NCI-H524 treated with DMSO at 0.1 percent for 48 hours (cell line): ENCODE results near the gene ITM2C.

Source experiments
- DNase-seq: peaks from one replicate; lab custom pipeline; 2025; lab: John Stamatoyannopoulos, UW

ITM2C gene

DNA sequence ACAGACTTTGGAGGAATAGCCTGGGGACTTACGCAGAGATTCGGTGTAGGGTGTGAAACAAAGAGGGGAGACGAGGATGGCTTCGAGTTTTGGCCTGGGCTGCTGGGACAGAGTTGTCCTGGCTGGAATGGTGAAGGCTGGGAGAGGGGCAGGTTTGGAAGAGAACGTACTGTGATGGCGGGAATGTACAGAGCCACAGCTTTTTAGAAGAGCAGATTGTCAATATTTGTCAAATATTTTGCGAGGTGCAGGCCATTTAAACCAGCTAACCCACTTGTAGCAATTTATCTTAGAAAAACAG lies 14.4 kb upstream of the ITM2C start:
- no peak for DNase-seq

DNA sequence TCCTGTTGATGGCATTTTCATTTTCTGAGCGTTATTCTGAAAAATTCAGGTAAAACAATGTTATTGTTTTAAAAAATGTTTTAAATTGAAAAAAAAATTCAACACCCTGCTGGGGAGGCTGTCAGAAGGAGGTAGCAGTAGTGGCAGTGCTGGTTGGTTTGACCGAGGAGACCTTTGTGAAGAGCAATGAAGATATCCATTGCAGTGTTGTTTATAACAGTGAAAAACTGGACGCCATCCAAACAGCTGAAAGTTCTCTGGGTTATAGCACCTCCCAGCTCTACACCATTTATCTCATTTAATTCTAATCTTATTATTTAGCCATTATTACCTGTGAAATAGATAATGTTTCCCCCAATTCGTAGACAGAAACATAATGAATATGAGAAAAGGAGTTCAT lies 12.6 kb upstream of the ITM2C start:
- DNase-seq, result no peak

DNA sequence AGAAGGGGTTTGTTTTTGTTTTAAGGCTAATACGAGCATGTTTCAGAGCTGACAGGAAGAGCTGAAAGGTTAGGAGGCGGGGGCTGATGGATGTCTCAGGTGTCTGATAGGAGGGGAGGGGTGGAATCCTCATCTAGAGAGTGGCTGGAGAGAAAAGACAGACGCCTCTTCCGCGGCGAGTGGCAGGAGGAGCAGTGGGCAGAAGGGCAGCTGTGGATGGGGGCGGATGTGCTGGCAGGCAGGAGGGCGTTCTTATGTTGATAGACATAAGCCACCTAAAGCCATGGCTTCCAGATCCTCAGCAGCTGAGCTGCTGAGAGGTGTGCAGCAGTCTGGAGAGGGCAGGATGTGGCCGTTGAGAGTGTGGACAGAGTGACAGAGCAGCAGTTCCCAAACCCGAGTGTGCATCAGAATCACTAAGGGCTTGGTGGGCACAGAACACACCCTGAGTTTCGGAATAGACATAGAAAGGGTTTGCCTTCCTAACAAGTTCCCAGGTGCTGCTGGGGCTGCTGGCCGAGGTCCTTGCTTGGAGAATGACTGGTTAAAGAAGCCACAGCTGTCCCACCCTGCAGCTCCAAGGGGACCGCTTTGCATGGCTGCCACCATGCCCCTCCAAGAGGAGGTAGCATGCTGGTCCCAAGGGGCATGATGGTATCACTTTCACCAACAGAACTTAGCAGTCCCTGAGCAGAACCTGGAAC lies 3.0 kb upstream of the ITM2C start:
- DNase-seq, result peak; percentile 18

DNA sequence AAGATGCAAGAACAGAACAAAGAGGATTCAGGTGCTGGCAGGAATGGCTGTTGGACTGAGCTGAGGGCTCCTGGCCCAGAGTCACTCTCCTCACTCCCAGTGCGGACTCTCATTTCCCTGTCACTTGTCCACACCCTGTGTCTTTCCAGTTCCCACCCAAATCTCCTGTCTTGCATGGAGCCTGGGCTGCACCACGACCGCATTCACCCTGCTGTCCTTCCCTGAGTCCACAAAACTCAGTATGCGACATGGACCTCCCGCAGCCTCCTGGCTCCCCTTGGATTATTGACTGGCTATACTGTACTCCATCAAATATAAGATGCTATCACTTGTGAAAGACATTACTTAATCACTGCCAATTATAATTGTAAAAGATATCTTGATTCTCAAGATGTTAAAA lies 2.5 kb upstream of the ITM2C start:
- DNase-seq, result no peak

DNA sequence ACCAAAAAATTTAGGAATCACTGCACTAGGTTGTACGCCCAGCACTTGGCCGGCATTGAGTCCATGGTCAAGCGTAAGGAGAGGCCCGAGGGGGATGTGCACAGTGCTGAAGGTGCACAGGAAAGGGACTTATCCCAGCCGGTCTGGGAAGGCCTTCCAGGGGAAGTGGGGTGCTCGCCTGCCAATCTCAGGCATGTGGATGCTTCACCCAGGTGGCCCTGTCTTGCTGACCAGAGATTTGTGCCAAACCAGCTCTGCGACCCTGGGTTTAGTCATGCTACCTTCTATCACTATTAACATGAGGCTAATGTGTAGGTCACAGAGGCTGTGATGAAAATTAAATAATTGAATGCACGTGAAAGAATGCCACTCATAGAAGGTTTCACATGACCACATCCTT lies 1.7 kb upstream of the ITM2C start:
- DNase-seq, result no peak

DNA sequence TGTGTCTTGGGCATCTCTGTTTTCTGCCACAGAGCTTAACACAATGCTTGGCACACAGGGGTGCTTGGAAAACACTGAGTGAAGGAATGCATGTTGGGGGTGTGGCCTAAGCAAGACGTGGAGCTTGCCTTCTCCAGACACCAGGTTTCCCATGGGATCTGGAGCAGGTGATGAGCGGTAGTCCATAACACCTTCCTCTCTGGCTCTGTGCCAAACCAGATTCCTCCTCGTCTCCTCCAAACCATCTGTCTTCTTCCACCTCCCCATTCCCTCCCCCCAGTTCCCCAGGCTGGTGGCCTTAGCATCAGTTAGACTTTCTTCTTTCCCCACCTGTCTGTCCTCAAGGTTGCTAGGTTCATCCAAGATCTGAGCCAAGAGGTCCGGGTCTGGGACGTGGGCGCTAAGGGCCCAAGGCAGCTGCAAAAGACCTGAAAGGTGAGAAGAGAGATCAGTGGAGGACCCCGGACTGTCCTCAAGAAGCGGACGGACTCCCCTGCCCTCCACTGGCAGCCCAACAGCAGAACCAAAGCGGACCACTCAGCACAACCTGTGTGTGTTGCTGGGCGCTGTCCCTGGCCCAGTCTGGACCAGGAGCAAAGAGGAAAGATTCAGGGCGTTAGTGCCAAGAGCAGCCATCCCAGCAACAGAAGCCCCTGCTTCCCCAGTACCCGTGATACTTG lies 1.2 kb upstream of the ITM2C start:
- no peak for DNase-seq

DNA sequence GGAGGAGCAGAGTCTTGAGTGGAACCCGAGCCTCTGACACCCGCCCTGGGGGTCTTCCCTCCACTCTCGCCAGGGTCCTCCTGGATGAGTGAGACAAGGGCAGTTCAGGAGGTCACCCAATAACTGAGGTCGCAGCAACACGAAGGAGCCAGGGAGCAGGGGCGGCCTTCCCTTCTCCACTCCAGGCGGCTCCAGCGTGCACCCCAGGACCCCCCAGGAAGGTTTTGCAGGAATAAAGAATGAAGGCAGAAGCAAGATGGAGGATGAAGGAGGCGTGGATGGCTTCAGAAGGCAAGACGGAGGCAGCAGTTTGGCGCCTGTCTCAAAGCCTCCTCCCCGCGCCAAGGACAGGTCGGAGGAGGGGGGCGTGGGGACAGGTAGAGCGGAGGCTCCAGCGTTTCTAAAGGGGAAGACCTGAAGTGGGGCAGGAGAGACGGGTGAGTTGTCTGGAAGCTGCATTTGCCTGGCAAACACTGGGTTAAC lies 579 bp upstream of the ITM2C start:
- no peak for DNase-seq

DNA sequence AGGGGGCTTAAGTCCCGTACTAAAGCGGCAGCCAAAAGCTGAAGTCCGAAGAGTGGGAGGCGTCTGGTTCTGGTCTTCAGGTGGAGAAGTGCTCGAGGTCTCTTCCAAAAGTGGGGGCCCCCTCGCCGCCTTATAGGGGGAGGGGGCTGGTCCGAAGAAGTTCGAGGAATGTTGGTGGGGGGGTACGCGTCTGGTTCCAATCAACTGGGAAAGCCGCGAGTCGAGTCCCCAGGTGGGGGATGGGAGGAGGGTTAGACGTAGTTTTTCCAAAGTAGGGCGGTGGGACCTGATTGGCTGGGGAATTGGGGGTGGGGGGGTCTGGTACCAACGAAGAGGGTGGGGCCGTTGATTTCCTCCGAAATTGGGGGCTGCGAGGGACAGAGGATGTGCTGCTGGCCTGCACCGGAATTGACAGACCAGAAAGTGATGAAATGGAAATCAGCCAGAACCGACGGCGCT lies 594 bp downstream of the ITM2C start:
- DNase-seq, result no peak

DNA sequence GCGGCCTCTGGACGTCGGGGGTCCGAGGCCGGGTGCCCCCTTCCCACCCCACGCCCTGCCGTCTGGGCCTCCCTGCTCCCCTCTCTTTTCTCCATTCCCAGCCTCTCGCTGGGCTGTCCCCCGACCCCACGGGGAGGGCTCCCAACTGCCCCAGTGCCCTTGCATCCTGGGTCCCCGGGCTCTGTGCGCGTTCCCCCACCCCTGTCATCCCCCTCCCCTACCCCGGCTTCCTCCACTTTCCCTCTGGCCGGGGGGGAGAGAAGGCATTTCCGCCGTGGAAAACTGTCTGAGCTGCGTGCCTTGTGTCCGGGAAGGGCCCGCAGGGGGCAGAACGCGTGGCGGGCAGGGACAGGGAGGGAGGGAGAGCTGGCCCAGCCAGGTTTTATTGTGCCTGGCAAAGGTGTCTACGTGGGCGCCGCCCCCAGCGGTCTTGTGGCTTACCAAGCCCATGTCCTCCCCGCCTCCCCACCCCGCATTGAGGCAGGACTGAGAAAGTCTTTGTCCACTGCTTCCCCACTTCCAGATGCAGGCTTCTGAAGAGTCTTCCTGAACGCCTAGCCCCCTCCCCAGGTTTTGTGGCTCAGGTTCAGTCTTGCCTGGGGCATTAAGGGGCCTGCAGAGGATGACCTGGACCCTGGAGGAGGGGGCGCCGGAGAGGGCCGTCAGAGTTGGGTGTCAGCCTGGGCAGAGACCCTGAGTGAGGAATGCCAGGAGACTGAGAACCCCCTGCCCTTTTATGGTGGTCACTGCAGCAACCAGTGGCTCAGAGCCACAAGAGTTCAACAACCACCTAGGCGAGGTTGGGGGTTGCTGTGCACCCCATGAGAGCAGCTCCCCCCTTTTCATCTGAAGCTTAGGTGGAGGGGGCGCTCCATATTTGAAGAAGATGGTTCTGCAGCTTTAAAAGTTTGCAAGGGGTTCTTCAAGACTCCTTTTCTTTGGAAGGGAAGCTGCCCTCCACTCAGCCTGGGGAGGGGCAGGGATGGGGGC lies 1.3 kb downstream of the ITM2C start:
- no peak for DNase-seq

DNA sequence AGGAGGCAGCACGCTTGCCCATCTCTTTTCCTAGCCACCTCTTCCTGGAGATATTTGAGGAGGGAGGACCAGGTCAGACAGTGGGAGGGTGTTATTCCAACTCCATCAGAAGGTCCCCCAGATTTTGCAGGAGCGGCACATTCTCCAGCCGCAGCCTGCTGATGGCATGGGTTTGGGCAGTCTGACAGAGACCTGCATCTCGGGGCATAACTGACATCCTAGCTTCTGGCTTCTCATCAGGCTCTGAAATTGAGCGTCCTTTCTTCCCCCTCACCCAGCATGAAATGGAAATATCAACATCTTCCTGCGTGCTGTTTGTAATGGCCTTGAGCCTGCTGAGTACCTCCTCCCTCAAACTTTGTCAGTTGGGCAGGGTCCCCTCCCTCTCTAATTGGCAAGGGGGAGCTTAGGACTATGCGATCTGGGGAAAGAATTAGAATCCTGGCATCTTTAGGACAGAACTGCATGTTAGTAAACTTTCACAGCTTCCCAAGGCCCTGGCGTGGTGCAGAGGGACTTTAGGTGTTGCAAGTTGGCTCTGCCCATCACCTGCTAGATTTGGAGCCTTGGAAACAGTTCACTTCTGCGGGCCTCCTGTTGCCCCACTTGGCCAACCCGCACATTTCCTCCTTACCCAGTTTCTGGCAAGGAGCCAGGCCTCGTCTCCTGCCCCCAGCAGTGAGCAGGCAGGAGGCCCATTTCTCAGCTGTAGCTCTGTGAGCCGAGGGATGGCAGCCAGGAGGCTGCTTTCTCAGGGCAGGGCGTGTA lies 2.2 kb downstream of the ITM2C start:
- no peak for DNase-seq

DNA sequence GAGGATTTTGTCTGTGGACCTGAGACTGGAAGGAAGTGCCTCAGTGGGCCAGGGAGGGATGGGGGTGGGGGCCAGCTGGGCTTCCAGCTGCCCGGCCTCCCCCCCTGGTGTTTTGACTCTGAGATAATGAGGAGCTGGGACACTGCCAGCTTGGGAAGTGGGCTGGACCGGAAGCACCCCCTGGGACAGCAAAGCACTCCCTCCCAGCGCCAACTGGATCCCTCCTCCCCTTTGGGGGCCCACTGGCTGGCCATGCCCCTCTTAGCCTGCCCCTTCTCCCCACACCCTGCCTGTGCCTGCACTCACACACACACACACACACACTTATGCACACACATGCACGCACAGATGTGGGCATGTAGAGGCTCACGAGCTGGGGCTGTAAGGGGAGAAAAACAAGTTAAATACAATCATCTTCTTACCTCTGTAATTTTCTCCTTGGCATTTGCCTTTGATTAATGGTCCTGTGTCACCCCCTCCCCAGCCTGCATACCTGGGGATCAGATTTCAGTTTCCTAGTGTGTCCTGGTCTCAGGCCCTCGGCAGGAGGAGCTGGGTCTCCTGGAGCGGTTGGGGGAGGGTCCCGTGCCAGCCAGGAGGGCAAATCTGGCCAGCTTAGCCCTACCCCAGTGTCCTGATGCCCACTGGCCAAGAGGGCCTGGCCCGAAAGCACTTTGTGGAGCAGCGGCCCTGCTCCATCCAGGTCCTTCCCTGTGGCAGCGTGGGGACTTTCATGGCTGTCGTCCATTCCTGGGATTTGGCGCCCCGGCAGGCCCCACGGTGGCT lies 3.6 kb downstream of the ITM2C start:
- no peak for DNase-seq

DNA sequence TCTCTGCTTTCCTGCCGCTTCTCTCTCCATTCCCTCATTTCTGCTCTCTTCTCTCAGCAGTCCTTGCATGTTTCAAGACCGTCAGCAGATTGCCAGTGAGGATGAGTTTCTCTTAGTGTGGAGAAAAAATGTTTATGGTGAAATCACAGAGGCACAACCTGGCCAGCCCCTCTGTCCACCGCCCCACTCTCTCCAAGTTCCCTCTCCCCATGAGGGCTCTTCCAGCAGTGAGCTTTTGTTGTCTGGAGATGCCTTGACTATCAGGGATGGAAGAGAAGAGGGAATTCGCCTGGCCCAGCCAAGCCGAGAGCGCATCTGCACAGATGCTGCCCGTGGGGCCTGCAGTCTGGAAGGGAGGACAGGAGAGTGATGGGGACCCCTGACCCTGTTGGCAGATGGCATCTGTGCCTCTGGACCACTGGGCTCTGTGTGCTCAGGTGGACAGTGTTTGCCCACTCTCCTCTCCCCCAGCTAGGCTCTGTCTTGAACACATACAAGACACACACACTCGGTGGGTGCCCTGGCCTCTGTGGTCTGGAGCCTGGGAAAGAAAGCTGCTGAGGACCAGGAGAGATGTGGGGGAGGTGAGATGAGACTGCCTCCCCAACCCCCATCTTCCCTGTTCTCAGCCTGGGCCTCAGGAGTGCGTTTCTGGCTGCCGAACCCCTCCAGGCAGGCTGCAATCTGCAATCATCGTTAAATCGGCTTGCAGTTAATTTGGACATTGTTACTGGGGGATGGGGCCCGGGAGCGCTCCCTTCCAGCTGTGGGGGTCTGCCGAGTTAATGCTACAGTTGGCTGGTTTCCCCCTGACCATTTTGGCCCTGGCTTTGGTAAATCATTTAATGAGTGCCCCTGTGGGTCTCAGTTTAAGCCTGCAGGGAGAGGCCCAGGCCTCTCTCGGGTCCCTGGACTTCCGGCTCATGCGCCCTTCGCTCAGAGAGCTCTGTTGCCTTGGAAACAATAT lies 4.5 kb downstream of the ITM2C start:
- DNase-seq, result no peak

DNA sequence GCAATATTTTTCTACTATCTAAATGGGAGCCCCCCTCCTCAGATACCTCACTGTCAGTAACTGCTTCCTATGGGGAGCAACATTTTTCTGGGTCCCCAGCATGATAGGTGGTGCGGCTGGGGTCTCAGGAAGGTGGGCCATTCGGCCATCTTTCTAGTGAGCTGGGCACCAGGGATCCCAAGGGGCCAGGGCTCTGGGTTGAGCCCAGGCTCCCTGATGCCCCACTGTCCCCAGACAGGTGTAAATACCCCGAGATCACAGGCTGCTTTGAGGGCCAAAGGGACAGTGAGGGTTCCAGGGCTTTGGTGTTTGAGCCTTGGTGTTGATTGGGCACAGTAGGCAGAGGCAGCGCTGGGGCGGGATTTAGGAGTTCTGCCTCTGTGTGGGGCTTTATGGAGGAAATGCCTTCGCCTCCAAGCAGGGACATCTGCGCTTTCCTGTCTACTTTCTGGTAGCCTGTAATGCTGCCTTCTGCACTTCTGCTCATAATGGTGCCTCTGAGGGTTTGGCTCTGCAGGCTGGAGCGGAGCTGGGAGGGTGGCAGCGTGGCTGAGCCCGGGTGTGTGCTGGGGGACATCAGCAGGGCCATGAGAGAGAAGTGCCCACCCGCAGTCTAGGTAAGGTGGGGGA lies 5.3 kb downstream of the ITM2C start:
- no peak for DNase-seq

DNA sequence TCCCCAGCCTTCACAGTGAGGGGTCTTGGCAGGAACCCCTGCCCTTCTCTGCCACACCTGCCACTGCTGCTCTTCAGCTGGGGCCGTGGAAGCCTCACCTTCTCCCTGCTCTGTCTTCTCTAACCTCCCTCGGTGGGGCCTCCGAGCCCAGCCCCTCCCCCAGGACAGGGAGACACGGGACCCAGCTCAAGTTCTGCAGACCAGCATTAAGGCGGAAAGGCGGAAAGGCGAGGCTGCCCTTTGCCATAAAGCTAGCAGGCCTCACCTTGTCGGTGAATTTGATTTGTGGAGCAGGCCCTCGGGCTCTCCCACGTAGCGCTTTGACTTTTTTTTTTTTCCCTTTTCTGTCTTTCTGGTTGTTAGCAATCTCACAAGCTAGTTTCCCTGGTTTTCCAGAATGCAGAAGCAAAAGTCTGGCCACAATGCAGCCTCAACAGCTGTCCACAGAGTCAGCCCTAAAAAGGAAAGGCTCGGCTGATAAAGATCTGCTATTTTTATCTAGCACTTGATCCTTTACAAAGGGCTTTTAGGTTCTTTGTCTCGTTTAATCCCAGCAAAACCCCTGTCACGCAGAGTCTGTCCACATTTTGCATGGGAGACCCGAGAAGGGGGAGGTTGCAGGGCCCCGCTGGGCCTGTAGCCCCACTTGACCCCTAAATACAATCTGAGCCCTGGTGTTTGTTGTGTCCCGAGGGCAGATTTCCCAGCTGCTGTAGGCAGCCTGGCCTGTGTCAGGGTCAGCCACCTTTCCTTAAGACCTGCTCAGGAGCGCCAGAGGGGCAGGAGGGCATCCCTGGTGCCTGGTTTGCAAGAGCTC lies 6.0 kb downstream of the ITM2C start:
- no peak for DNase-seq

DNA sequence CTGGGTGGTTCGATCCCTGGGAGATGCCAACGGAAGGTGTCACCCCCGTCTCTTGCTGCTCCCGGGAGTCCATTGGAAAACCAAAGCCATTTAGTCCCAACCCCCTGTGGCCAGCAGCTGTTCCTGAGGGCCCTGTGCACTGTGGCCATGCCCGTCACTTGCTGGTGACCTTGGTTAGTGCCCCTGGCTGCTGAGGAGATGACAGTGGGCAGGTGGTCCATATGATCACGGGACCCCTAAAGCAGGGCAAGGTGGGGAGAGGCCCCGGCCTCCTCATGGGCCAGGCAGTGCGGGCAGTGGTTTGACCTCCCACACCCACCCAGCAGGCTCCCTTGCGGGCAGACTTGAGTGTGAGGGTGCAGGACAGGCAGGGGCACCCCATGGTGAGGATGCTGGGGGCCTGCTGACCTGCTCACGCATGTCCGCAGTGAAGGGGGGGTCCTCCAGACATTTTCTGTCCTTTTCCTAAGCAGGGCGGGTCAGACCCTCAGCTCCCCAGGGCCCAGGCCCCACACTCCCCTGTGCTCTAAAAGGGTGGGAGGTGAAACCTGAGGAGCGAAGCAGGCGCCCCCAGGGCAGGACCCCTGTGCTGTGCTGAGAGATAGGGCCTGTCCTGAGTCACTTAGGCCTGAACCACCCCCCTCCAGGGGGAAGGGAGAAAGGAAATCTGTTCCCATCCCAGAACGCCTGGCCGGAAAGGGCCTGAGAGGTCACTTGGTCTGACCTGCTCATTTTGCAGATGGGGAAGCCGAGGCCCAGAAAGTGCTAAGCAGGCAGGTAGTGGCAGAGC lies 6.8 kb downstream of the ITM2C start:
- DNase-seq, result no peak

DNA sequence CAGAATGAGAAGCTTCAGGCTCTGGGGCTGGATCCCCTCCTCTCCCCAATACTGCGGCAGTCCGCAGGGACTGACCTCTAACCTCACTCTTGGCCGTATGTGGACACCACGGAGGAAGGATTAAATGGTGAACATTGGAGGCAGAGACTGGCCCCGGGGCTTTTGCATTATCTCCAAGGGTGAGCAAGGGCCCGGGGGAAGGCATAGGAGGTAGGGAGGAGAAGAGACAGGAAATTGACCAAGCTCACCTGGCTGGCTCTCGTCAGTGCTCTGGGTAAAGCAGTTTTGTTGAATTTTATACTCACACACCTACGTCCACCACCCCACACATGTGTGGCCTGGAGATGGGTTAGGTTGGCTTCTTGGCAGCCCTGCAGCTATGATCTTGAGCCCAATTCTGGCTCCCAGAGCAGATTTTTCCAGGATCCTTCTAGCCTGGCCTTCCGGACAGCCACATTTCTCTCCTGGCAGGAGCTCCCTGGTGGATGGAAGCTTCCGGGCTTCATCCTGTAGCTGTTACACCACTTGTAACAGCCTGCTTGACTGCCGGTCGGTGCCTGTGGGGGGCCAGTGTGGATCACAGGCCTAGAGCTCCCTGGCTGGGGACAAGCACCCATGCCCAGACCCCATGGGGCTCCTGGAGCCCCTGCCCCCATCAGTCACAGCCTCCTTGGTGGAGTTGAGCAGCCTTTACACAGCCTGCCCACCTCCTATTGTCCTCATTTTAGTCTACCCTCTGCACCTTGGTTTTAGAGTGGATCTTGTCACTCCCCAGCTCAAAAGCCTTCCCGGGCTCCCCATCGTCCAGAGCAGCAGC lies 7.6 kb downstream of the ITM2C start:
- DNase-seq, result no peak
